Caco-2 (cell line): ENCODE measurements around the gene C5AR2. TPM values are rescaled to one million over a fixed set of nuclear protein-coding genes. Genes with fewer than 3 reads are reported as not detected.

Experiments used
- BruUV-seq: library from RNA; stranded (reverse); fragments of 400-500 nt; replicated peaks from 2 replicates; lab custom pipeline; 2021; lab: Mats Ljungman, UMichigan
- CTCF ChIA-PET: fragments of 300-600 bp; sonication (Branson Sonifier 250); formaldehyde crosslinking; loops from one replicate; lab custom pipeline; 2022; ENCODE audit warnings: antibody characterized with exemption; lab: Charles Lee
- POLR2A ChIA-PET: fragments of 300-600 bp; sonication (Branson Sonifier 250); formaldehyde crosslinking; loops from one replicate; lab custom pipeline; 2022; ENCODE audit warnings: antibody characterized with exemption; lab: Charles Lee
- DNase-seq, 2 experiments: peaks; one replicate each; pipeline versions ENCODE4 v3.0.0 to v3.0.0-alpha.2; 2020 to 2022
- H3K27me3 ChIP-seq: replicated peaks from 2 replicates; pipeline ENCODE4 v1.6.0; 2011; ENCODE audit warnings: low read length; ENCODE audit not compliant: control insufficient read depth, insufficient read depth
- H3K36me3 ChIP-seq: 2 replicates; pipeline ENCODE4 v1.5.1; 2011; ENCODE audit warnings: low read length; ENCODE audit not compliant: control insufficient read depth, insufficient read depth
- H3K4me1 ChIP-seq: fragments of 250-450 bp; sonication (Bioruptor Pico); 2 replicates; pipeline ENCODE4 v1.5.1; 2020; ENCODE audit warnings: mild to moderate bottlenecking
- H3K4me3 ChIP-seq: 2 replicates; pipeline ENCODE4 v1.5.1; 2011; ENCODE audit warnings: low read depth, mild to moderate bottlenecking, control low read depth, low read length
- H3K9me3 ChIP-seq: fragments of 250-450 bp; sonication (Bioruptor Pico); 2 replicates; pipeline ENCODE4 v1.5.1; 2020; ENCODE audit warnings: mild to moderate bottlenecking, moderate library complexity
- H3K27ac Mint-ChIP-seq: one replicate; pipeline ENCODE4 v1.8.0; 2022; ENCODE audit warnings: mixed read lengths; ENCODE audit not compliant: unreplicated experiment
- H3K27me3 Mint-ChIP-seq: one replicate; pipeline ENCODE4 v1.8.0; 2022; ENCODE audit warnings: mixed read lengths; ENCODE audit not compliant: insufficient read depth, unreplicated experiment
- H3K36me3 Mint-ChIP-seq: one replicate; pipeline ENCODE4 v1.8.0; 2022; ENCODE audit warnings: mild to moderate bottlenecking, mixed read lengths; ENCODE audit not compliant: insufficient read depth, unreplicated experiment
- H3K4me1 Mint-ChIP-seq: one replicate; pipeline ENCODE4 v1.8.0; 2022; ENCODE audit warnings: low read depth, mixed read lengths; ENCODE audit not compliant: unreplicated experiment
- H3K4me3 Mint-ChIP-seq: one replicate; pipeline ENCODE4 v1.8.0; 2022; ENCODE audit warnings: mild to moderate bottlenecking, moderate library complexity, mixed read lengths; ENCODE audit not compliant: unreplicated experiment
- H3K9me3 Mint-ChIP-seq: one replicate; pipeline ENCODE4 v1.8.0; 2022; ENCODE audit warnings: mixed read lengths; ENCODE audit not compliant: unreplicated experiment
- intact Hi-C: fragments of 100-400 bp; cut with micrococcal nuclease; formaldehyde crosslinking; loops from one replicate; pipeline ENCODE4 v1.10.0; 2022; ENCODE audit not compliant: unreplicated experiment
- total RNA-seq: library from RNA; stranded (reverse); gene quantifications from 2 replicates; pipeline ENCODE4 v1.2.3, GENCODE V29; 2022
- TF ChIP-seq, protein P1 (sequence below), 2 experiments: fragments of 200-600 bp in 1 of 2; IDR thresholded peaks; 1 replicate in 1 of 2; 2 replicates in 1 of 2; pipeline versions ENCODE4 v1.5.1 to v1.8.0; 2011 to 2022; ENCODE audit warnings: antibody characterized with exemption in 1 of 2, control low read depth in 1 of 2, inconsistent platforms in 1 of 2, low read depth in 1 of 2, low read length in 1 of 2, mild to moderate bottlenecking in 1 of 2, moderate library complexity in 1 of 2; ENCODE audit not compliant: insufficient read depth in 1 of 2, severe bottlenecking in 1 of 2, unreplicated experiment in 1 of 2

C5AR2 gene
- total RNA-seq, 1 experiment from 2014 or later: not detected

DNA sequence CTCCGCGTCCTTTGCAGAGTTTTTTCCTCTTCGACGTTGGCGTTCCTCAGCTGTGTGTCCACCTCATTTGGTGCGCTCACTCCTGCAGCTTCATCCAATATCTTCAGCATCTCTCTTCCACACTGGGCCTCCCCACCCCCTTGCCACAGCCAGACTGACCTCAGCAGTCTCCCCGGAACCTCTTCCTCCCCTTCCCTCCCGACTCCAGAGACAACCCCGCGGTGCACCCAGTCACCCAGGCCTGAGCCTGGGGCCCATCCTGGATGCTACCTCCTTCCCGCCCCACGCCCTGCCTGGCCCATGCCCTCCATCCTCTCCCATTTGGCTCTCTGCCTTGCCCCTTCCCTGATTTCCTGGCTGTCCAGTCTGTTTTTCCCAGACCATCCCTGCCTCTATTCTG lies 8.1 kb upstream of the C5AR2 start:
- Mint-ChIP-seq H3K4me1 (no peaks in the 10 kb centered on the region), H3K4me3 (no peak overlapping the region), H3K27me3 (peaks cover 3% of the 10 kb centered on the region), H3K36me3 (no peaks in the 10 kb centered on the region), H3K9me3 (peaks cover 9% of the 10 kb centered on the region), H3K27ac (no peak overlapping the region)
- no peak overlapping the region for H3K4me3 ChIP-seq
- peaks cover 5% of the 10 kb centered on the region; the same call in 1 of the 2 replicates for H3K9me3 ChIP-seq
- H3K4me1 ChIP-seq: no peaks in the 10 kb centered on the region
- TF ChIP-seq, protein P1, sequence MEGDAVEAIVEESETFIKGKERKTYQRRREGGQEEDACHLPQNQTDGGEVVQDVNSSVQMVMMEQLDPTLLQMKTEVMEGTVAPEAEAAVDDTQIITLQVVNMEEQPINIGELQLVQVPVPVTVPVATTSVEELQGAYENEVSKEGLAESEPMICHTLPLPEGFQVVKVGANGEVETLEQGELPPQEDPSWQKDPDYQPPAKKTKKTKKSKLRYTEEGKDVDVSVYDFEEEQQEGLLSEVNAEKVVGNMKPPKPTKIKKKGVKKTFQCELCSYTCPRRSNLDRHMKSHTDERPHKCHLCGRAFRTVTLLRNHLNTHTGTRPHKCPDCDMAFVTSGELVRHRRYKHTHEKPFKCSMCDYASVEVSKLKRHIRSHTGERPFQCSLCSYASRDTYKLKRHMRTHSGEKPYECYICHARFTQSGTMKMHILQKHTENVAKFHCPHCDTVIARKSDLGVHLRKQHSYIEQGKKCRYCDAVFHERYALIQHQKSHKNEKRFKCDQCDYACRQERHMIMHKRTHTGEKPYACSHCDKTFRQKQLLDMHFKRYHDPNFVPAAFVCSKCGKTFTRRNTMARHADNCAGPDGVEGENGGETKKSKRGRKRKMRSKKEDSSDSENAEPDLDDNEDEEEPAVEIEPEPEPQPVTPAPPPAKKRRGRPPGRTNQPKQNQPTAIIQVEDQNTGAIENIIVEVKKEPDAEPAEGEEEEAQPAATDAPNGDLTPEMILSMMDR (IDR thresholded peaks at IDR 0.05; ENCODE audit: insufficient read depth in 1 of 2, low read depth in 1 of 2, low read length in 1 of 2, severe bottlenecking in 1 of 2, unreplicated experiment in 1 of 2): no peak
- ChIA-PET POLR2A (no interaction called here), CTCF (no interaction called here)
- intact Hi-C loops: no loop called here
- H3K27me3 ChIP-seq: no peaks in the 10 kb centered on the region
- no peak for DNase-seq
- no TSS peak for BruUV-seq
- no peaks in the 10 kb centered on the region for H3K36me3 ChIP-seq

DNA sequence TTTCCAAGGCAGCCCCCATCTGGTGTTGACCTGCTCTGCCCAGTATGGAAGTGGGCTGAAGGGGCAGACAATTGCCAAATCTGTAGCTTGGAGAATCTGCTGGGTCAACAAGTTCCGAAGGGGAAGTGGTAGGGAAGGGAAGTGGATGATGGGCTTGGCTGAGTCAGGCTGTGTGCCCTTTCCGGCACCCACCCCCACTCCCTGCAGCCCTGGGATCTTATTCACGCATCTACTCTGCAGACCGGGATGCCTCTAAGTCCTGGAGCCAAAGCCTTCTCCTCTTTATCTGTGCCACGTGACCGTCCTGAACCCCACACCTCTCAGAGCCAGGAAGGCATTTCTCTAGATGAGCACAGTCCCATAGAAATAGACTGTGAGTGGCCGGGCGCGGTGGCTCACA lies 7.5 kb upstream of the C5AR2 start:
- Histone ChIP-seq H3K4me3 (no peak overlapping the region), H3K27me3 (no peaks in the 10 kb centered on the region), H3K36me3 (no peaks in the 10 kb centered on the region), H3K9me3 (peaks cover 5% of the 10 kb centered on the region; the same call in 1 of the 2 replicates), H3K4me1 (no peaks in the 10 kb centered on the region)
- BruUV-seq: no TSS peak
- ChIA-PET CTCF (no interaction called here), POLR2A (no interaction called here)
- Mint-ChIP-seq H3K9me3 (peaks cover 9% of the 10 kb centered on the region), H3K4me3 (no peak overlapping the region), H3K4me1 (no peaks in the 10 kb centered on the region), H3K27ac (no peak overlapping the region), H3K27me3 (peaks cover 3% of the 10 kb centered on the region), H3K36me3 (no peaks in the 10 kb centered on the region)
- intact Hi-C loops: no loop called here
- no peak for DNase-seq
- TF ChIP-seq, protein P1 (IDR thresholded peaks at IDR 0.05; ENCODE audit: insufficient read depth in 1 of 2, low read depth in 1 of 2, low read length in 1 of 2, severe bottlenecking in 1 of 2, unreplicated experiment in 1 of 2): no peak

DNA sequence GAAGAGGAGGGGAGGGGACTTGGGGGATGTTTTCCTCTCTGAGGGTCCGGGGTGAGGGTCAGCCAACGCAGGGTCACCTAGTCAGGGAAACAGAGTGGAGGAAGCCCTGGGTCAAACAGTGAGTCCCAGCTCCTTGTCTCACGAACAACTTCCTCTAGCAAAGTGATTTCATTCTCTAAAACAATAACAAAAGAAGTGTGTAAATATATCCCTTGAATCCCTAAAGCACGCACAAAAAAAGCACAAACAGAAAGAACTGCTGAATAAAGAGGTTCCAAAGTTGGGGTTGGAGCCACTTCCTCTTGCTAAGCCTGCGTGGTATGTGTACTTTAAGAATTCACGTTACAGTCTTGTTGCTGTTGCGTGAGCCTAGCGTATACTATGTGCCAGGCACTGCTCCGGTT lies 1.5 kb upstream of the C5AR2 start:
- no peak overlapping the region for H3K4me3 Mint-ChIP-seq
- H3K4me1 Mint-ChIP-seq: no peaks in the 10 kb centered on the region
- no peak overlapping the region for H3K4me3 ChIP-seq
- H3K9me3 ChIP-seq: no peaks in the 10 kb centered on the region
- H3K36me3 ChIP-seq: no peaks in the 10 kb centered on the region
- no TSS peak for BruUV-seq
- ChIA-PET CTCF (interaction anchor here (1.4 kb wide), 1 partner anchor 18 kb away, joined by 11 read pairs; the partner anchor contains the start of gene DHX34), POLR2A (no interaction called here)
- no peaks in the 10 kb centered on the region for H3K9me3 Mint-ChIP-seq
- TF ChIP-seq, protein P1 (IDR thresholded peaks at IDR 0.05; ENCODE audit: insufficient read depth in 1 of 2, low read depth in 1 of 2, low read length in 1 of 2, severe bottlenecking in 1 of 2, unreplicated experiment in 1 of 2): no peak
- H3K27ac Mint-ChIP-seq: no peak overlapping the region
- no peaks in the 10 kb centered on the region for H3K27me3 ChIP-seq
- intact Hi-C loops: no loop called here
- H3K4me1 ChIP-seq: no peaks in the 10 kb centered on the region
- no peaks in the 10 kb centered on the region for H3K36me3 Mint-ChIP-seq
- no peak for DNase-seq
- H3K27me3 Mint-ChIP-seq: peaks cover 5% of the 10 kb centered on the region
